Stomach smooth muscle (tissue), 2 donors: ENCODE measurements around the gene PLCG1.

ENCODE experiments used
- H3K27ac ChIP-seq: one replicate; pipeline ENCODE4 v1.7.0; 2013; ENCODE audit warnings: mild to moderate bottlenecking, low read length, inconsistent platforms
- H3K27me3 ChIP-seq, 2 donors: one replicate each; pipeline ENCODE4 v1.7.0; 2013; ENCODE audit warnings: low read length in 2 of 2; ENCODE audit not compliant: insufficient read depth in 2 of 2, control insufficient read depth in 1 of 2
- H3K36me3 ChIP-seq, 2 donors: one replicate each; pipeline ENCODE4 v1.7.0; 2013; ENCODE audit warnings: low read length in 2 of 2; ENCODE audit not compliant: control insufficient read depth in 2 of 2, insufficient read depth in 2 of 2
- H3K4me1 ChIP-seq: one replicate; pipeline ENCODE4 v1.7.0; 2013; ENCODE audit warnings: low read length; ENCODE audit not compliant: control insufficient read depth, insufficient read depth
- H3K4me3 ChIP-seq, 2 donors: one replicate each; pipeline ENCODE4 v1.7.0; 2013; ENCODE audit warnings: low read length in 2 of 2
- H3K9ac ChIP-seq, 2 donors: one replicate each; pipeline ENCODE4 v1.7.0; 2013; ENCODE audit warnings: low read length in 2 of 2, mild to moderate bottlenecking in 1 of 2
- H3K9me3 ChIP-seq, 2 donors: one replicate each; pipeline ENCODE4 v1.7.0; 2013; ENCODE audit warnings: low read length in 2 of 2; ENCODE audit not compliant: control insufficient read depth in 2 of 2
- donor health status: healthy.
- donor health status: Pancreatic carcinoma.

PLCG1 gene

GRCh38 chr20:41183391-41183790 lies 46.0 kb downstream of the PLCG1 start:
- Histone ChIP-seq H3K4me3 (no peak overlapping the region), H3K27me3 (no peaks in the 10 kb centered on the region), H3K36me3 (peaks cover 5 to 22% of the 10 kb centered on the region in 2 donors), H3K9ac (no peak overlapping the region), H3K9me3 (no peaks in the 10 kb centered on the region), H3K27ac (no peak overlapping the region), H3K4me1 (peaks cover 7% of the 10 kb centered on the region)

- Histone ChIP-seq H3K4me1 (peaks cover 5% of the 10 kb centered on the region), H3K9me3 (no peaks in the 10 kb centered on the region), H3K27ac (no peak overlapping the region), H3K27me3 (no peaks in the 10 kb centered on the region), H3K4me3 (no peak overlapping the region), H3K9ac (no peak overlapping the region), H3K36me3 (peaks cover 5 to 22% of the 10 kb centered on the region in 2 donors)
These were observed 46.5 kb downstream of the PLCG1 start for GRCh38 chr20:41183831-41184230.

- H3K4me3 ChIP-seq: no peak overlapping the region
- no peaks in the 10 kb centered on the region for H3K27me3 ChIP-seq
- H3K36me3 ChIP-seq: peaks cover 5 to 22% of the 10 kb centered on the region in 2 donors
- no peak overlapping the region for H3K9ac ChIP-seq
- no peaks in the 10 kb centered on the region for H3K4me1 ChIP-seq
- H3K9me3 ChIP-seq: no peaks in the 10 kb centered on the region
- H3K27ac ChIP-seq: no peak overlapping the region
These were observed 47.8 kb downstream of the PLCG1 start for GRCh38 chr20:41185013-41185757.

DNA sequence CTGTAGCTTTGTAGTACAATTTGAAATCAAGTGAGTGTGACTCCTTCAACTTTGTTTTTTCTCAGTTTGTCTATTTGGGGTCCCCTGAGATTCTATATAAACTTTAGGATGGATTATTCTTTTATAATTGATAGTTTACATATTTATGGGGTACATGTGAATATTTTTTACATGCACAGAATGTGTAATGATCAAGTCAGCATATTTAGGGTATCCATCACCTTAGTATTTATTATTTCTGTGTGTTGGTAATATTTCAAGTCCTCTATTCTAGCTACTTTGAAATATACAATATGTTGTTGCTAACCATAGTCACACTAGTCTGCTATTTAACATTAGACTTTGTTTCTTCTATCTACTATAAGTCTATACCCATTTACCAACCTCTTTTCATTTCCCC lies 50.3 kb downstream of the PLCG1 start:
- H3K9me3 ChIP-seq: no peaks in the 10 kb centered on the region
- no peaks in the 10 kb centered on the region for H3K4me1 ChIP-seq
- H3K27me3 ChIP-seq: no peaks in the 10 kb centered on the region
- no peak overlapping the region for H3K9ac ChIP-seq
- no peak overlapping the region for H3K27ac ChIP-seq
- H3K36me3 ChIP-seq: peaks cover 0 to 17% of the 10 kb centered on the region in 2 donors
- H3K4me3 ChIP-seq: no peak overlapping the region

DNA sequence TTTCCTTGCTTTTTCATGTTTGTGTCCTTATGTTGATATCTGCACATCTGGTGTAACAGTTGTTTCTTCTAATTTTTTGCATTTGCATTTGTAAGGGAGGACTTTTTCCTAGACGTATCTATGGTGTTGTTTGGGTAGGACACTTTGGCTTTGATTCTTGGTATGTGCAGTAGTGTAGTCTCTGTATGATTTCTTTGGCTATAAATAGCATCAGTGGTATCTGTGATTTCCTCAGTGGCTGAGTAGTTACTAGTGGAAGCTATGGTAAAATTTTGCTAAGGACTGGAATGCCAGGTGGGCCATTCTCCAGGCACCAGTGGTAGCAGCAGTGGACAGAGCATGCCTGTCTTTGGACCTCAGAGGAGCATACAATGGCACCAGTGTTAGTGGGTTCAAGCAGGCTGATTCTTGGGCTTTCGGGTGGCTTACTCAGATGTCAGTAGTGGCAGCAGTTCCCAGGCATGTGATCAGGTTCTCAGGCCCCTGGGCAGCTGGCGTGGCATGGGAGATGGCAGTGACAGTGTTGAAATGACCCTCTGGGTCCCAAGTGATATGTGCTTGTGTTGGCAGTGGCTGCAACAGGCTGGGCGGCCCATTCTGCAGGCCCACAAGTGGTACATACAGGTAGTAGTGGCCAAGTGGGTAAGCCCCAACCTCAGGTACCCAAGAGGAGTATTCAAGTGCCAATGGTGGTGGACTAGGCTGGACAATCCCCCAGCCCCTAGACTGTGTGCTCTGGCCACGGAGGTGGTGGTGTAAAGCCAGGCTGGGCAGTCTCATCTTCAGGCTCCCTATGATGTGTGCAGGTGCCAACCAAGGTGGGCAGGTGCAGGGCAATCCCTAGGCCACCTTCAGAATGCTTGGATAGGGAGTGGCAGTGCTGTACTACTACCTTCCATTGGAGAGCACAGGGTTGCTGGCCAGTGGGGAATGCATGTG lies 54.5 kb downstream of the PLCG1 start:
- Histone ChIP-seq H3K4me1 (no peaks in the 10 kb centered on the region), H3K36me3 (peaks cover 0 to 2% of the 10 kb centered on the region in 2 donors), H3K27me3 (no peaks in the 10 kb centered on the region), H3K4me3 (no peak overlapping the region), H3K9ac (no peak overlapping the region), H3K9me3 (no peaks in the 10 kb centered on the region), H3K27ac (no peak overlapping the region)

GRCh38 chr20:41192575-41192974 lies 55.2 kb downstream of the PLCG1 start:
- H3K9me3 ChIP-seq: no peaks in the 10 kb centered on the region
- H3K27me3 ChIP-seq: no peaks in the 10 kb centered on the region
- H3K4me1 ChIP-seq: no peaks in the 10 kb centered on the region
- H3K36me3 ChIP-seq: peaks cover 0 to 2% of the 10 kb centered on the region in 2 donors
- H3K9ac ChIP-seq: no peak overlapping the region
- no peak overlapping the region for H3K27ac ChIP-seq
- no peak overlapping the region for H3K4me3 ChIP-seq

DNA sequence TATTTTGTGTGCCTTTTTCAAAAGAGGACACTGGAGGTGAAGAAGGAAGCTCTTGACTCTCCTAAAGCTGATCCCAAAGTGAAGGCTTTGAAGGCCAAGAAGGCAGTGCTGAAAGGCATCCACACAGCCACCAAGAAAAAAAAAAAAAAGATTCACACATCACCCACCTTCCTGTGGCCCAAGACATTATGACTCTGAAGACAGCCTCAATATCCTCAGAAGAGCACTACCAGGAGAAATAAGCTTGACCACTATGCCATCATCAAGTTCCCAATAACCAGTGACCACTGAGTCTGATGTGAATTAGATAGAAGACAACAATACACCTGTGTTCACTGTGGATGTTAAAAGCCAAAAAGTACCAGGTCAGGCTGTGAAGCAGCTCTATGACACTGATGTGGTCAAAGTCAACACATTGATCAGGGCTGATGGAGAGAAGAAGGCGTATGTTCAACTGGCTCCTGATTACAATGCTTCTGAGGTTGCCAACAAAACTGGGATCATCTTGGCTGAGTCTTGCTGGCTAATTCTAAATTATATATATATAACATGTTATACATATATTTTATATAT lies 59.4 kb downstream of the PLCG1 start:
- Histone ChIP-seq H3K9me3 (peaks cover 0 to 4% of the 10 kb centered on the region in 2 donors), H3K36me3 (peaks cover 4% of the 10 kb centered on the region in 2 donors), H3K27ac (no peak overlapping the region), H3K4me3 (no peak overlapping the region), H3K9ac (no peak overlapping the region), H3K27me3 (no peaks in the 10 kb centered on the region), H3K4me1 (no peaks in the 10 kb centered on the region)

GRCh38 chr20:41198443-41198842 lies 61.1 kb downstream of the PLCG1 start:
- H3K4me1 ChIP-seq: no peaks in the 10 kb centered on the region
- no peak overlapping the region for H3K4me3 ChIP-seq
- H3K36me3 ChIP-seq: peaks cover 12% of the 10 kb centered on the region in 2 donors
- H3K9ac ChIP-seq: no peak overlapping the region
- peaks cover 0 to 4% of the 10 kb centered on the region in 2 donors for H3K9me3 ChIP-seq
- no peaks in the 10 kb centered on the region for H3K27me3 ChIP-seq
- no peak overlapping the region for H3K27ac ChIP-seq

DNA sequence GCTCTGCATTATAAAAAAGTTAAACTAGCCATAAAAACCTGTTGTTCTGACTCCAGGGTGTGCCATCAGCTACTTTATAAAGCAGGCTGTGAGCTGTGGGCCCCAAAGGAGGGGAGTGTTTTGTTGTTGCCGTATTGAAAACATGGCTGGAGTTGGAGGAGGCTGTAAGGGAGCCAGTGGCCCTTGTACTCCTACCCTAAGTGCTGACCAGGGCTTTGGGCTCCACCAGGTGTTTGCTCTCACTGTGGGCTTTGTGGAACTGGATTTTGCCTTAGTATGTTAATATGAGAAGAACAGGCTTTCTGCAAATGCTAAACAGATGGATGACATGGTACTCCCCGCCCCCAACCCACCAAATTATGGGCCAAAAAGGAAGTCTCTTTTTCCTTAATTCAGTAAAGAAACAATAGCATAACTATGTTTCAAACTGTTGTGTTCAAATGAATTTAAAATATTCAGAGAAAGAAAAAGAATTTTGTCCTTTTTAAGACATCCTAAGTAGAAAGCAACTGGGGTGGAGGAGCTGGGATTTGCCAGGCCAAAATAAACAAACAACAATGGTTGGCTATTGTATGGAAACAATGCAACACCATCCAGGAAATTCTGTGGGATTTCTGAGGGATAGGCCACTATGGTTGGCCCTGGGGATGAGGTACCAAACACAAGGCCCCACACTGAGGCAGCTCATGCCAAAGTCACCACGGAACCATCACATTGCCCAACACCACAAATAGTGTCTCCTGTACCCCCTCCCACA lies 63.3 kb downstream of the PLCG1 start:
- Histone ChIP-seq H3K27ac (no peak overlapping the region), H3K9me3 (peaks cover 0 to 4% of the 10 kb centered on the region in 2 donors), H3K27me3 (no peaks in the 10 kb centered on the region), H3K4me3 (no peak overlapping the region), H3K9ac (no peak overlapping the region), H3K4me1 (no peaks in the 10 kb centered on the region), H3K36me3 (peaks cover 16 to 24% of the 10 kb centered on the region in 2 donors)

- no peaks in the 10 kb centered on the region for H3K27me3 ChIP-seq
- H3K27ac ChIP-seq: no peak overlapping the region
- no peaks in the 10 kb centered on the region for H3K4me1 ChIP-seq
- no peak overlapping the region for H3K9ac ChIP-seq
- H3K4me3 ChIP-seq: no peak overlapping the region
- H3K9me3 ChIP-seq: peaks cover 0 to 4% of the 10 kb centered on the region in 2 donors
- H3K36me3 ChIP-seq: peaks cover 16 to 24% of the 10 kb centered on the region in 2 donors
These were observed 64.4 kb downstream of the PLCG1 start for GRCh38 chr20:41201760-41202159.
